HG03175 (cell line): ENCODE measurements around the gene MAN2C1.
"Not testable (repeated sequence)": the region's sequence is repeated elsewhere in the genome, so short reads cannot be mapped to it uniquely, and the experiment has no call there.

Source experiments
- ATAC-seq: cut with Tn5 transposase; IDR thresholded peaks from one replicate; pipeline ENCODE4 v1.9.1; 2021; ENCODE audit warnings: mild to moderate bottlenecking, moderate library complexity; ENCODE audit not compliant: unreplicated experiment

Gene MAN2C1

DNA sequence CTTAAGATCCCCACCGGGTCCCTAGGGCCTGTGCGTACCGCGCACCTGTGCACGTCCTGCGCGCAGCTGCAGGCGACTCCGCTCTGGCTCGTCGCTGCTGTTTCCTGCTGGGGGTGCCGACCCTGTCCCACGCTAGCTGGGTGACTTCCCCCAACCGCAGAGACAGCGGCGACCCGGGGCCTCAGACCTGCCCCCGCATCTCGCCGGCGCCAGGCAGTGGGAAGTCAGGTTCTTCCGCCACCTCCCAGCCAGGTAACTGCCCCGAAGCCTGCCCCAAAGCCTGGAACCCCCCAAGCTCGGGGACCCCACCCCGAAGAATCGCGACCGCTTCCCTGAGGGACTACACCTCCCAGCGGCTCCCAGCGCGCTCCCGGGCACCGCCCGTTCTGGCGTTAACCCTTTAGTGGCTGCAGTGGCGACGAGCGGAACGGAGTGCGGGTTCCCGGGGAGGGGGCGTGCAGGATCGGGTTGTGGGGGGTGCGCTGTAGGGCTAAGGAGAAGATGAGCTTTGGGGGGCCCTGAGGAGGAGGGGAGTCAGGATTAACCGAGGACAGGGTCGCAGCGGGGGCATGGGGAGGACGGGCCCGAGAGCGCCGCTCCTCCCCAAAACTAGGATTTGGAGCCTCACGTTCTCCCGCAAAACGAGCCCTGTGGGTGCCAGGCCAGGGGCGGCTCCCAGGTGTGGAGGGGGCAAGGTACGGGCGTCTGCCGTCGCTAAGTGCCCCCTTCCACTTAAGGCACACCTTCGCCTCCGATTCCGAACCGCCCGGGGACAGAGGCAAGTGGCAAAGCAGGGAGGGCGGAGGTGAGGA is 21.0 kb downstream of the MAN2C1 start:
- ATAC-seq = peak; percentile 70

DNA sequence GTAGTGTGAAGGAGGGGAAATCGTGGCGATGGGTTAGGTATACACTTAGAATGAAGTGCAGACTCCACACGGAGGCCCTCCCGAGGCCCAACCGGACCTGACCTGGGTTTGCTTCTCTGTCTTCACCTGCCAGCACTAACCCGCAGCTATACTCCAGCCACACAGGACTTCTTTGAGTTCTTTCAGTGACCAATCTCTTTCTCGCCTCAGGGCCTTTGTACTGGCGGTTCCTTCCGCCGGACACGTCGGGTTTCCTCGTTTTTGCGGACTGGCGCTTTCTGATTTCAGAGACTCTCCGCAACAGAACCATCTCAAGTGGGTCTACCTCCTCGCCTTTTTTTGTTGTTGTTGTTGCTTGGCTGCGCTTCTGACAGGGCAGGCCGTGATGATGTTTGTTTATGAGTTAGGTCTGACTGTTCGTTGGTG is 21.6 kb downstream of the MAN2C1 start, which contains the start of gene NEIL1:
Gene NEIL1, plus strand, starts transcription at position 244 of the 426 bp plus-strand sequence. CDS start 1,867 bp downstream, outside the sequence.
- ATAC-seq = no peak

DNA sequence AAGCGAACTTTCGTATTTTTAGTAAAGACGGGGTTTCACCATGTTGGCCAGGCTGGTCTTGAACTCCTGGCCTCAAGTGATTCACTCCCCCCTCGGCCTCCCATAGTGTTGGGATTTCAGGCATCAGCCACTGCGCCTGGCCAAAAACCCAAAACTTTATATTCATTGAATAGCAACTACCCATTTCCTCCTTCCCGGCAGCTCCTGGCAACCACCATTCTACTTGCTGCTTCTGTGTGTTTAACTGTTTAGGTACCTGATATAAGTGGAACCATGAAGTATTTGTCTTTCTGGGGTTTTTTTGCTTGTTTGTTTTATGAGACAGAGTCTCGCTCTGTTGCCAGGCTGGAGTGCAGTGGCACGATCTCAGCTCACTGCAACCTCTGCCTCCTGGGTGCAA is 24.5 kb downstream of the MAN2C1 start:
- ATAC-seq = not testable (repeated sequence)

DNA sequence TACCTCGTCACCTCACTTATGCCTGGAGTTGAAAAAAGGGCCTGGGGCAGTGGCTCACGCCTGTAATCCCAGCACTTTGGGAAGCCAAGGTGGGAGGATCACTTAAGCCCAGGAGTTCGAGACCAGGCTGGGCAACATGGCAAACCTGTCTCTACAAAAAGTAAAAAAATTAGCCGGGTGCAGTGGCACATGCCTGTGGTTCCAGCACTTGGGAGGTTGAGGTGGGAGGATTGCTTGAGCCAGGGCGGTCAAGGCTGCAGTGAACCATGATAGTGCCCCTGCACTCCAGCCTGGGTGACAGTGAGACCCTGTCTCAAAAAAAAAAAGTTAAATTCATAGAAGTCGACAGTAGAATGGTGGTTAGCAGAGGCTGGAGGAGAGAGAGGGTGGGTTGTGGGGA is 26.2 kb downstream of the MAN2C1 start:
- ATAC-seq = no peak

DNA sequence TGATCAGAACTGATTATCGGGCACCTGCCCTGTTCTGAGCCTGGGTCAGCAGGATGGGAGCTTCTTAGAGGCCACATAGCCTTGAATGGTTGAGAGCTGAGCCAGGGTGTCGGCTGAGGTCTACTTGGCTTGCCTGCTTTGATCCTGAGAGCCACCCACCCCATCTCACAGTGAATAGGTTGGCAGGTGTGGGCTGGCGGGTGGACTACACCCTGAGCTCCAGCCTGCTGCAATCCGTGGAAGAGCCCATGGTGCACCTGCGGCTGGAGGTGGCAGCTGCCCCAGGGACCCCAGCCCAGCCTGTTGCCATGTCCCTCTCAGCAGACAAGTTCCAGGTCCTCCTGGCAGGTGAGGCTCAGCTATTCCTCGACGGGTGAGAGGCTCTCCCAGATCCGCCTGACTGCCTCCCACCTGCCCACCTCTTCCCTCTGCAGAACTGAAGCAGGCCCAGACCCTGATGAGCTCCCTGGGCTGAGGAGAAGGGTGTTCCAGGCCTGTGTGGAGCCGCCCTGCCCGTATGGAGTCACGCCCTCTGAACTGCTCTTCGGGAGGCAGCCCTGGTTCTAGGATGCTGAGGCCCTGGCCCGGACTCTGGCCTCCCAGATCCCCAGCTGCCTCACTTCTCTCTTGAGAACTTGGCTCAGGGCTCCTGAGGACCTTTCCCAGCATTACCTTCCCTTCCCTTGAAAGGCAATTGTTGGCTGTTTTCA is 28.7 kb downstream of the MAN2C1 start:
- ATAC-seq = no peak

GRCh38 chr15:75338661-75339240 is 29.7 kb downstream of the MAN2C1 start:
- ATAC-seq = no peak

DNA sequence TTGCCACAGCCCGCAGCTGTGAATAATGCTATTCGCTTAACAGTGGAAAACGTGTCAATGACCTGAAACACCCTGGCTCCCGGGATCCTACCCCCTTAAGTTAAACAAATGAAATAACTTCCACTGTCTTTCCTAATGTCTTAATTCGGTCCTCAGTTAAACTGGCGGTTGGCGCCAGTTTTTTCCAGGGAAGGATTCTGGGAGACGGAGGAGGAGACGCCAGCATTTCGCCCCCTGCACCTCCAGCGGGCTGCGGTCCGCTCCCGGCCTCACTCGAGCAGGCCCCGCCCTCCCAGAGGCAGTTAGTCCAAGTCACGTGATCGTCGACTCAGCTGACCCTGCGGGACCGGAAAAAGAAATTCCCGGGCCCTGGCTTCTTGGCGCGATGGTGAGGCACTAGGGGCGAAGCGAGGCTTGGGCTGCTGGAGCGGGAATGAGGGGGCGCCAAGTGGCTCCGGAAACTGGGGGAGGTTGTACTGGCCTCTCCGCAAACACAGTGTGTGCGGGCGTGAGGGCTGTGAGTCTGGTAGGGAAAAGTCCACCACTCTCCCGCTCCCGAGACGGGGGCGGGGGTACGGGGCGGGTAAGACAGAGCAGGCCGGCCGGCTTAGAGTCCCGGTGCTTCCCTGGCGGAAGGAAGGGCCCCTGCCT is 32.6 kb downstream of the MAN2C1 start, which contains the start of gene COMMD4:
Gene COMMD4, plus strand, starts transcription at position 359 of the 651 bp plus-strand sequence. Its CDS starts 27 bp downstream, at position 386.
- peak; percentile 69 for ATAC-seq

- ATAC-seq = no peak
These were observed 33.1 kb downstream of the MAN2C1 start for GRCh38 chr15:75335313-75335704.

GRCh38 chr15:75333654-75334419 is 34.6 kb downstream of the MAN2C1 start:
- peak; percentile 59 for ATAC-seq

DNA sequence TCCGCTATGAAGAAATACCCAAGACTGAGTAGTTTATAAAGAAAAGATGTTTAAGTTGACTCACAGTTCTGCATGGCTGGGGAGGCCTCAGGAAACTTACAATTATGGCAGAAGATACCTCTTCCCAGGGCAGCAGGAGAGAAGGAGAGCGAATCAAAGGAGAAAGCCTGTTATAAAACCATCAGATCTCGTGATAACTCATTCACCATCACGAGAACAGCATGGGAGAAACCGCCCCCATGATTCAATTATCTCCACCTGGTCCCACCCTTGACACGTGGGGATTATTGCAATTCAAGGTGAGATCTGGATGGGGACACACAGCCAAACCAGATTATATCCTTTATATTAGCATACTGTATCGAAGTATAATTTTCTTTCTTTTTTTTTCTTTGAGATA is 36.3 kb downstream of the MAN2C1 start:
- ATAC-seq = not testable (repeated sequence)

- ATAC-seq = no peak
These were observed 38.8 kb downstream of the MAN2C1 start for GRCh38 chr15:75329571-75329970.

DNA sequence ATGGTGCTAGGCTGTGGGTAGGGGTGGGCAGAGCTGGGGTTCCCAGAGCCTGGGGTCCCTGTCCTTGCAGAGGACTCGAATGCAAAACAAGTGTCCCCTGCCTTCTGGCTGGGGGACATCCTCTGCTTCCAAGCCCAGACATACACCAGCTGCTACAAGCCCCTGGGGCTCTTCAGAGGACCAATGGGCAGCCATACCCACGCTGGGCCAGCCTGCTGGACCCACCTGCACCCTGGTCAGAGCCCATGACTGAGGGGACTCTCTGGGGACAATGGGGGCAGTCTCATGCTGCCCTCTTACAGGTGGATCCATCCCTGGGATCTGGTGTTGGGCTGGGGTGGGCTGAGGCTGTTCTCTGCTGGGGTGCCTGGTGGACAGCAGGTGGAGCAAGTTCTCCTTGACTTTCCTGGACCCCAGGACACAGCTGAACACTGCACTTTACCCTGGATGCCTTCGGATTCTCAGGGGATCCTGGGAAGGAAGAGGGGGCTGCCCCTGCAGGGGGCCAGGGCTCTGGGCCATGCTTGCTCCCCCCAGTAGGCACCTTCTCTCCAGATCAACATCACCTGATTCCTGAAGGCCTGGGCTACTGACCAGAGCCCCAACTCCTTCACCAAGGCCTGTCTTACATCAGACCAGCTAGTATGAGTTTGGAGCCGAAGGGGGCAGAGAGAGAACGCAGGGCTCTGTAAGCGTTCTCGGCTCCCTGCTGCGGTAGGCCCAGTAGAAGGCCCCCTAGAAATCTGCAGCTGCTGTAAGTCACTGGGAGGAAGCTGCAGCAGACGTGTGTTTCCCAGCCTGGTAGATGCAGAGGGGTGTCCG is 39.7 kb downstream of the MAN2C1 start:
- ATAC-seq = no peak

DNA sequence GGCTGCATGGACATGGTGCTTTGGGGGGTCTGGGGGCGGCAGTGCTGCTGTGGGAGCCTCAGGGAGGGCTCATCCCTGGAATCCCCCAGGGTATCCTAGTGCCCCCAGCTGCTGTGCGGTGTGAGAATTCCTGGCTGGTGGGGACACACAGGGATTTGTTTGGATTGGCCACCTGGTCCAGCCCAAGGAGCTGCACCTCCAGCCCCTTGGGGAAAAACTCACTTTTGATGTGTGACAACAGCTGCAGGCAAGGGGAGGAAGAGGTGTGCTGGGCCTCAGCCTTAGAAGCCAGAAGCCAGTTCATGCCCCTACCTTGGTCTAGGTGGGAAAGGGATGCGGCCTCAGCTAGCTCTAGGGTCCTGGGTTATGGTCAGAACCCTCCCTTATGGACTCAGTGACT is 40.9 kb downstream of the MAN2C1 start:
- ATAC-seq = no peak

DNA sequence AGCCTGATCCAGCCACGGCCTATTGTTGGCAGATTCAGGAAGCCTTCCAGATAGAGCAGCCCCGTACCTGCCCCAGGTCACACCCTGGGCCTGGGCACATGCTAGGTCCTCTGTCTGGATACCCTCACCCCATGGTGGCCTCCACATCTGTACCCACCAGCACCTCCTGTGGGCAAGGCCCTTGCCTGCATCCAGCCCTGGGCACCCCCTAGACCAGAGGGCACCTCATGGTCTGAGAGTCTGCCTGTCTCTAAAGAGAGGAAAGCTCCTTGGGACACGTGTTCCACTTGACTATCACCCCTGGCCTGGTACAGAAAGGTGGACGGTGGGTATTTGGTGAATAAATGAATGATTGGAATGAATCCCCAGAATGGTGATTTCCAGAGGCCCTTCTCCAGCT is 41.4 kb downstream of the MAN2C1 start:
- no peak for ATAC-seq

- no peak for ATAC-seq
These were observed 42.5 kb downstream of the MAN2C1 start for GRCh38 chr15:75325922-75326321.

DNA sequence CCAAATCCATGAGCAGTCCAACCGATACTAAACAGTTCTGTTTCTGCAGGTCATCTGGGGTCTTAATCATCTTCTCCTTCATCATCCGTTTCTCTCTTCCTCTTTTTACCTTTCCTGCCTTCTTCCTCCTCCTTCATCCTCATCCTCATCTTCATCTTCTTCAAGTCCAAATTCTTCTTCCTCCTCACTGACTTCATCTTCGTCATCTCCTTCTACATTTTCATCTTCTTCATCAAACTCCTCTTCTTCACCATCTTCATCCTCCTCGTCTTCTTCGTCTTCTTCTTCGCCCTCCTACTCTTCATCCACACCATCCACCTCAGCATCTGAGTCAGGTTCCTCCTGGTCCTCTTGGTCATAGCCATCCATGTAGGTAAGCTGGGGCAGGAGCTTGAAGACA is 46.7 kb downstream of the MAN2C1 start:
- ATAC-seq = no peak

- ATAC-seq = not testable (repeated sequence)
These were observed 49.0 kb downstream of the MAN2C1 start for GRCh38 chr15:75319231-75319897.

GRCh38 chr15:75314552-75315290 is 53.7 kb downstream of the MAN2C1 start:
- ATAC-seq = no peak
